ENCODE data around the gene SIAE. TPM values are rescaled to one million over a fixed set of nuclear protein-coding genes. Genes with fewer than 3 reads are reported as not detected.
"Not testable (repeated sequence)": the region's sequence is repeated elsewhere in the genome, so short reads cannot be mapped to it uniquely, and the experiment has no call there.

SIAE gene
- polyA plus RNA-seq, 3 donors: 6.7 to 8.9 (median 7.8) TPM

GRCh38 chr11:124608147-124608546 is 65.4 kb downstream of the SIAE start:
- Mint-ChIP-seq H3K4me3 (no peak overlapping the region), H3K36me3 (no peaks in the 10 kb centered on the region), H3K9me3 (no peaks in the 10 kb centered on the region), H3K27ac (no peak overlapping the region), H3K4me1 (peaks cover 8% of the 10 kb centered on the region), H3K27me3 (ENCODE audit: low read depth in 3 of 3) (peaks cover 0 to 4% (median 2%) of the 10 kb centered on the region in 3 donors)
- H3K9ac ChIP-seq (ENCODE audit: insufficient read depth, low read length, poor library complexity, severe bottlenecking): no peak overlapping the region
- H3K27me3 ChIP-seq (ENCODE audit: control insufficient read depth in 2 of 2, insufficient read depth in 2 of 2, low read length in 2 of 2): no peaks in the 10 kb centered on the region
- no peak for DNase-seq
- TF ChIP-seq CTCF (IDR thresholded peaks at IDR 0.05): no peak
- intact Hi-C loops (cut with micrococcal nuclease): no loop called here
- no peaks in the 10 kb centered on the region for H4K20me1 ChIP-seq (ENCODE audit: insufficient read depth, low read length)
- H3K79me2 ChIP-seq (ENCODE audit: insufficient read depth, low read length): no peaks in the 10 kb centered on the region
- H3K27ac ChIP-seq (ENCODE audit: low read depth in 1 of 2, low read length in 2 of 2): no peak overlapping the region
- peaks cover 13 to 15% of the 10 kb centered on the region in 2 donors for H3K4me1 ChIP-seq (ENCODE audit: control insufficient read depth in 1 of 2, insufficient read depth in 2 of 2, low read length in 2 of 2)
- no peak overlapping the region for H3K4me2 ChIP-seq (replicated peaks; ENCODE audit: extremely low read depth, low read length, poor library complexity, severe bottlenecking)
- no peak overlapping the region for H3K4me3 ChIP-seq (replicated peaks in 1 of 3; ENCODE audit: low read depth in 2 of 3, low read length in 3 of 3)
- no peak overlapping the region for H2AFZ ChIP-seq (ENCODE audit: insufficient read depth, low read depth, low read length, poor library complexity, severe bottlenecking)
- no peaks in the 10 kb centered on the region for H3K36me3 ChIP-seq (replicated peaks in 1 of 2; ENCODE audit: control insufficient read depth in 1 of 2, insufficient read depth in 2 of 2, low read length in 2 of 2)
- no peaks in the 10 kb centered on the region for H3K9me3 ChIP-seq (replicated peaks in 1 of 2; ENCODE audit: control insufficient read depth in 1 of 2, insufficient read depth in 1 of 2, low read length in 2 of 2)

- Histone ChIP-seq H3K36me3 (replicated peaks in 1 of 2; ENCODE audit: control insufficient read depth in 1 of 2, insufficient read depth in 2 of 2, low read length in 2 of 2) (no peaks in the 10 kb centered on the region), H3K27ac (ENCODE audit: low read depth in 1 of 2, low read length in 2 of 2) (peak overlapping the region; percentile 38 to 46), H3K4me1 (ENCODE audit: control insufficient read depth in 1 of 2, insufficient read depth in 2 of 2, low read length in 2 of 2) (peaks cover 13 to 15% of the 10 kb centered on the region in 2 donors), H3K4me3 (replicated peaks in 1 of 3; ENCODE audit: low read depth in 2 of 3, low read length in 3 of 3) (no peak overlapping the region), H3K9ac (ENCODE audit: insufficient read depth, low read length, poor library complexity, severe bottlenecking) (no peak overlapping the region), H3K27me3 (ENCODE audit: control insufficient read depth in 2 of 2, insufficient read depth in 2 of 2, low read length in 2 of 2) (no peaks in the 10 kb centered on the region), H3K79me2 (ENCODE audit: insufficient read depth, low read length) (no peaks in the 10 kb centered on the region), H3K9me3 (replicated peaks in 1 of 2; ENCODE audit: control insufficient read depth in 1 of 2, insufficient read depth in 1 of 2, low read length in 2 of 2) (no peaks in the 10 kb centered on the region), H2AFZ (ENCODE audit: insufficient read depth, low read depth, low read length, poor library complexity, severe bottlenecking) (peak overlapping the region; percentile 35), H4K20me1 (ENCODE audit: insufficient read depth, low read length) (no peaks in the 10 kb centered on the region), H3K4me2 (replicated peaks; ENCODE audit: extremely low read depth, low read length, poor library complexity, severe bottlenecking) (peak overlapping the region; percentile 7)
- no peaks in the 10 kb centered on the region for H3K36me3 Mint-ChIP-seq
- TF ChIP-seq CTCF (IDR thresholded peaks at IDR 0.05): no peak
- peak; percentile 53 to 91 (median 81) for DNase-seq
- H3K27me3 Mint-ChIP-seq (ENCODE audit: low read depth in 3 of 3): peaks cover 0 to 2% (median 1%) of the 10 kb centered on the region in 3 donors
- no peaks in the 10 kb centered on the region for H3K9me3 Mint-ChIP-seq
- peaks cover 8% of the 10 kb centered on the region for H3K4me1 Mint-ChIP-seq
- intact Hi-C loops (cut with micrococcal nuclease): no loop called here
- peak overlapping the region; percentile 31 to 69 for H3K4me3 Mint-ChIP-seq
- WGBS (ENCODE audit: insufficient coverage): 0% methylated on average over 1 of the region's 3 CpGs
- peak overlapping the region in 6 of 7 donors; percentile 35 to 84 (median 74) for H3K27ac Mint-ChIP-seq
These were observed 67.8 kb downstream of the SIAE start for GRCh38 chr11:124605719-124606118.

GRCh38 chr11:124602723-124603122 is 70.8 kb downstream of the SIAE start:
- H3K4me3 Mint-ChIP-seq, H3K4me1 Mint-ChIP-seq: not testable (repeated sequence)
- 57% methylated on average over 1 of the region's 3 CpGs for WGBS (ENCODE audit: insufficient coverage)

More at GRCh38 chr11:124602723-124603122, 70.8 kb downstream of the SIAE start:
- intact Hi-C loops (cut with micrococcal nuclease); H2AFZ ChIP-seq (ENCODE audit: insufficient read depth, low read depth, low read length, poor library complexity, severe bottlenecking); H3K36me3 ChIP-seq (replicated peaks in 1 of 2; ENCODE audit: control insufficient read depth in 1 of 2, insufficient read depth in 2 of 2, low read length in 2 of 2); H3K4me2 ChIP-seq (replicated peaks; ENCODE audit: extremely low read depth, low read length, poor library complexity, severe bottlenecking); H4K20me1 ChIP-seq (ENCODE audit: insufficient read depth, low read length); H3K79me2 ChIP-seq (ENCODE audit: insufficient read depth, low read length); H3K27ac Mint-ChIP-seq; H3K9me3 Mint-ChIP-seq; H3K36me3 Mint-ChIP-seq; H3K9me3 ChIP-seq (replicated peaks in 1 of 2; ENCODE audit: control insufficient read depth in 1 of 2, insufficient read depth in 1 of 2, low read length in 2 of 2); H3K9ac ChIP-seq (ENCODE audit: insufficient read depth, low read length, poor library complexity, severe bottlenecking); H3K4me3 ChIP-seq (replicated peaks in 1 of 3; ENCODE audit: low read depth in 2 of 3, low read length in 3 of 3); DNase-seq; H3K27me3 Mint-ChIP-seq (ENCODE audit: low read depth in 3 of 3); H3K27ac ChIP-seq (ENCODE audit: low read depth in 1 of 2, low read length in 2 of 2); H3K27me3 ChIP-seq (ENCODE audit: control insufficient read depth in 2 of 2, insufficient read depth in 2 of 2, low read length in 2 of 2): not testable (repeated sequence)
- peaks cover 13 to 15% of the 10 kb centered on the region in 2 donors for H3K4me1 ChIP-seq (ENCODE audit: control insufficient read depth in 1 of 2, insufficient read depth in 2 of 2, low read length in 2 of 2)

Measured in CD14-positive monocyte (primary cell).